Osteocyte (in vitro differentiated cells): ENCODE data around the gene SLC35E1. TPM values are rescaled to one million over a fixed set of nuclear protein-coding genes. Genes with fewer than 3 reads are reported as not detected.

ENCODE experiments used
- DNase-seq: peaks from one replicate; pipeline ENCODE4 v3.0.0; 2021; ENCODE audit warnings: mixed read lengths; ENCODE audit not compliant: unreplicated experiment; ENCODE audit errors: extremely low spot score
- H3K27ac Mint-ChIP-seq: one replicate; pipeline ENCODE4 v1.8.0; 2021; ENCODE audit warnings: mild to moderate bottlenecking, mixed read lengths; ENCODE audit not compliant: unreplicated experiment
- H3K27me3 Mint-ChIP-seq: one replicate; pipeline ENCODE4 v1.8.0; 2021; ENCODE audit warnings: mixed read lengths; ENCODE audit not compliant: unreplicated experiment
- H3K36me3 Mint-ChIP-seq: one replicate; pipeline ENCODE4 v1.8.0; 2021; ENCODE audit warnings: mixed read lengths; ENCODE audit not compliant: unreplicated experiment
- H3K4me1 Mint-ChIP-seq: one replicate; pipeline ENCODE4 v1.8.0; 2021; ENCODE audit warnings: mixed read lengths; ENCODE audit not compliant: unreplicated experiment
- H3K4me3 Mint-ChIP-seq: one replicate; pipeline ENCODE4 v1.8.0; 2021; ENCODE audit warnings: mild to moderate bottlenecking, moderate library complexity, mixed read lengths; ENCODE audit not compliant: unreplicated experiment
- H3K9me3 Mint-ChIP-seq: one replicate; pipeline ENCODE4 v1.8.0; 2021; ENCODE audit warnings: mixed read lengths; ENCODE audit not compliant: unreplicated experiment
- total RNA-seq: library from RNA; stranded (reverse); gene quantifications from 2 replicates; pipeline ENCODE4 v1.2.1, GENCODE V29; 2021
- TF ChIP-seq, protein P1 (sequence below): fragments of 200-600 bp; sonication (generic); IDR thresholded peaks from 2 replicates; pipeline ENCODE4 v1.5.0; 2021; ENCODE audit warnings: antibody characterized with exemption, mild to moderate bottlenecking, moderate library complexity

The SLC35E1 gene
- total RNA-seq, 1 donor from 2014 or later, result 55.5 TPM

DNA sequence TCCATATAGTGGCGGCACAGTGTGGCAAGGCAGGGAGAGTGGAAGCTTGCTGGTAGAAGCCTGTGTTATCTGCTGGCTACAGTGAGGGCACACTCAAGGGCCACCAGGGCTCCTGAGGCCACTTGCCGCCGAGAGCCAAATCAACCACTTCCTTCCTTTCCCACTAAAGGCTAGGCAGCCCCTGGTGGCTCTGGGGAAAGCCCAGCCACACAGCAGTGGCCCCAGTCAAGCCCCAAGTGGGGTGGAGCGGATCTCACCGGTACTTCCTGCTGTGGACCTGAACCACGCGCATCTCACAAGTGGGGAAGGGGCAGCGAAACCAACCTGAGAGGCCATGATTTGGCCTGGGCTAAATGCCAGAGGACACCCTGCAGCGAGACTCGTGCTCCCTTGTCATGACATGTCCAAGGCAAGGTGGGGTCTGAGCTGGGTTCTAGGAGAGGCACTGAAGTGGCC lies 21.9 kb upstream of the SLC35E1 start:
- no peaks in the 10 kb centered on the region for H3K9me3 Mint-ChIP-seq
- H3K27me3 Mint-ChIP-seq, result no peaks in the 10 kb centered on the region
- TF ChIP-seq, protein P1, sequence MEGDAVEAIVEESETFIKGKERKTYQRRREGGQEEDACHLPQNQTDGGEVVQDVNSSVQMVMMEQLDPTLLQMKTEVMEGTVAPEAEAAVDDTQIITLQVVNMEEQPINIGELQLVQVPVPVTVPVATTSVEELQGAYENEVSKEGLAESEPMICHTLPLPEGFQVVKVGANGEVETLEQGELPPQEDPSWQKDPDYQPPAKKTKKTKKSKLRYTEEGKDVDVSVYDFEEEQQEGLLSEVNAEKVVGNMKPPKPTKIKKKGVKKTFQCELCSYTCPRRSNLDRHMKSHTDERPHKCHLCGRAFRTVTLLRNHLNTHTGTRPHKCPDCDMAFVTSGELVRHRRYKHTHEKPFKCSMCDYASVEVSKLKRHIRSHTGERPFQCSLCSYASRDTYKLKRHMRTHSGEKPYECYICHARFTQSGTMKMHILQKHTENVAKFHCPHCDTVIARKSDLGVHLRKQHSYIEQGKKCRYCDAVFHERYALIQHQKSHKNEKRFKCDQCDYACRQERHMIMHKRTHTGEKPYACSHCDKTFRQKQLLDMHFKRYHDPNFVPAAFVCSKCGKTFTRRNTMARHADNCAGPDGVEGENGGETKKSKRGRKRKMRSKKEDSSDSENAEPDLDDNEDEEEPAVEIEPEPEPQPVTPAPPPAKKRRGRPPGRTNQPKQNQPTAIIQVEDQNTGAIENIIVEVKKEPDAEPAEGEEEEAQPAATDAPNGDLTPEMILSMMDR, result no peak
- H3K36me3 Mint-ChIP-seq, result no peaks in the 10 kb centered on the region
- H3K27ac Mint-ChIP-seq, result no peak overlapping the region
- no peak for DNase-seq
- H3K4me3 Mint-ChIP-seq, result no peak overlapping the region
- peaks cover 24% of the 10 kb centered on the region for H3K4me1 Mint-ChIP-seq

DNA sequence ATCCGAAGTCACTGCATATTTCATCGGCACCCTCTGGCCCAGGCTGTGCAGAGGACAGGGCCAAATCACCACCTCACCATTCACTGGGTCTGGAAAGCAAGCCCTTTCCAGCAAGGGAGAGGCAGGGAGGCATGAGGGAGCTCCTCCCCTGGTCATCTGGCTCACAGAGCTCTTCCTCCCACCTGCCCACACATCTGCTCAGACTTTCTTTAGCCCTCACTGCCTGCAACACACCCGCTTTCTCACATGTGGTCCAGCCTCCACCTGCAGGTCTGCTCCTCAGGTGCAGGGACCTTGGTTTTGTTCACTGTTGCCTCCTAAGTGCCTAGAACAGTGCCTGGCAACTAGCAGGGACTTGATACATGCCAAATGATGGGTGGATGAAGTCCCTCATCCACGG lies 21.0 kb upstream of the SLC35E1 start:
- no peaks in the 10 kb centered on the region for H3K9me3 Mint-ChIP-seq
- DNase-seq, result no peak

DNA sequence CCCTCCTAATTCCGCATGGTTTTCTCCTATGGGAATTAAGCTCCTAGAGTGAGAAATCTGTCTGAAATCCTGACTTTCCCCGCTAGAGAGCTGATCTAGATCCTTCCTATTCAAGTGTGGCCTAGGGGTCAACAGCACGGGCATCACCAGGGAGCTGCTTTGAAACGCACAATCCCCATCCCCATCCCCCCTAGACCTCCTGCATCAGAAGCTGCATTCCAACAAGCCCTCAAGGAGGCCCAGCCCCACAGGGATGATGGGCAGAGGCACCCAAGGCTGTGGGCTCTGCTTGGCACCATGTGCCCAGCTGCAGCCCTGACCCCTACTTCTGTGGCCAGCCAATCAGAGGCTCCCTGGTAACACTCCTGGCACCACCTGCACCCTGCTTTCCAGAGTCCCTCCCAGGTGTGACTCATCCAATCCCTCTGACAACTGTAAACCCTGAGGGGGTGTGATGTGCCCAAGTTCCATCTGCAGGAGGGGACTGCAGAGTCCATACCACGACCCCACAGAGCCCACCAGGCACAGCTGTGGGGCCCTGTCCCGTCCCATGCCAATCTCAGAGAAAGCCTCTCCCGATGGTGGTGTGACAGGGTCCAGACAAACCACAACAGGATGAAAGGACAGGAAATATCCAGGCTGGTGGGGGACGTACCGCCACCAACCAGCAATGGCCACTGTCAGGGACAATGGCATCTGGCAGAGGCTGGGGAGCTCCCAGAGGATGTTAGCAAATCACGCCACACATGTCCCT lies 19.8 kb upstream of the SLC35E1 start:
- Mint-ChIP-seq H3K9me3 (no peaks in the 10 kb centered on the region), H3K27me3 (no peaks in the 10 kb centered on the region), H3K27ac (no peak overlapping the region), H3K36me3 (no peaks in the 10 kb centered on the region), H3K4me3 (no peak overlapping the region), H3K4me1 (peaks cover 43% of the 10 kb centered on the region)
- no peak for DNase-seq
- TF ChIP-seq, protein P1, result no peak

More for the DNA sequence above, 21.0 kb upstream of the SLC35E1 start:
- Mint-ChIP-seq H3K4me1 (peaks cover 31% of the 10 kb centered on the region), H3K36me3 (no peaks in the 10 kb centered on the region), H3K27me3 (no peaks in the 10 kb centered on the region), H3K4me3 (no peak overlapping the region), H3K27ac (no peak overlapping the region)
- TF ChIP-seq, protein P1, result no peak

DNA sequence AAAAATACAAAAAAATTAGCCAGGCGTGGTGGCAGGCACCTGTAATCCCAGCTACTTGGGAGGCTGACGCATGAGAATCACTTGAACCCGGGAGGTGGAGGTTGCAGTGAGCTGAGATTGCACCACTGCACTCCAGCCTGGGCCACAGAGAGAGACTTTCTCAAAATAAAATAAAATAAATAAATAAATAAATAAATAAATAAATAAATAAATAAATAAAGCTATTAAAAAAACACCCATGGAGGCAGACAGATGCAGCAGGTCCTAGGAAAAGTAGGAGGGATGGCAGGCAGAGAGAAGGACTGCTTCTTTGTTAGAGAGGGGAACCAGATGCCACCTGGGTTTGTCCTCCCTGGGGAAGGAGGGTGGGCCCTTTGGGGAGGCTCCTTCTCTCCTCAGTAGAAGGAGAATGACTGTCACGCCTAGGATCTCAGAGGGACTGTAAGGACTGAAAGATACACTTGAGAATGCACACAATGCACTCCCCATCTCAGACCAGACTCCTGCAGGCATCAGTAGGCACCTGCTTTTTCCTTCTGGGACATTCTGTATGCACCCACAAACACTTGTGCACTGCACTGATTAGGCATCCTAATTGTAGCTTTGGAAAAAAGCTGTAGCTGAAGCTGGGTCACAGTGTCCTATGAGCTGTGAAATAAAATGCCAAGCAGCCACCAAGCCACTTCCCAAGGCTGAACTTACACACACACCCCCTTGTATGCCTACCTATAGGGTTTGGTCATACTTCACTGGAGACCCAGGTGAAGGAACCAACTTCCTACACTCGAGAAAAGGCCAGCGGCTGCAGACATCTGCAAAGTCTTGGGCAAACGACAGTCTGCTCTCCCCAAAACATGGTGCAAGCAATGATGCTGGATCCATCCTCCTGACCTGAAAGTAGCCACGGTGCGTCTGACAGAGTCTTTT lies 18.9 kb upstream of the SLC35E1 start:
- H3K36me3 Mint-ChIP-seq, result no peaks in the 10 kb centered on the region
- no peak overlapping the region for H3K4me3 Mint-ChIP-seq
- no peaks in the 10 kb centered on the region for H3K9me3 Mint-ChIP-seq
- H3K27ac Mint-ChIP-seq, result no peak overlapping the region
- H3K27me3 Mint-ChIP-seq, result no peaks in the 10 kb centered on the region
- H3K4me1 Mint-ChIP-seq, result peaks cover 50% of the 10 kb centered on the region
- TF ChIP-seq, protein P1, result no peak
- no peak for DNase-seq

DNA sequence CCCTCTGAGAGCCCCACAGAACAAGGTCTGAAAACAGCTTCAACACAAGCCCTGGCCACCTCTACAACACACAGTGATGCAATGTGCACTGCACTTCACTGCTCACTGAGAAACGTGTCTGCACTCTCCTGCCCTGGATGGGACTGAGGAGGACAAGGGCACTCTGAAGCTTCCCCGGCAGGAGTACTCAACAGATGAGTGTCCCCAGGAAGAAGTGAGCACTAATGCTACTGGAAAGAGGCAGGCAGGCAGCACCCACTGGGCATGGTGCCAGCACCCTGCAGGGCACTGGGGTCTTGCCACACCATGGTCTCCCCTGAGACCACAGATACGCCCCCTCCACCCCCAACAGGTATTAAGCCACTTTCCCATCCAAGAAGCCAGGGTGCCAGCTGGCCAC lies 17.7 kb upstream of the SLC35E1 start:
- Mint-ChIP-seq H3K36me3 (no peaks in the 10 kb centered on the region), H3K27ac (no peak overlapping the region), H3K4me1 (peaks cover 59% of the 10 kb centered on the region), H3K27me3 (no peaks in the 10 kb centered on the region), H3K9me3 (no peaks in the 10 kb centered on the region), H3K4me3 (no peak overlapping the region)
- DNase-seq, result no peak
- TF ChIP-seq, protein P1, result no peak
